Upper lobe of left lung (tissue), 6 donors: ENCODE data around the gene AOAH. TPM values are rescaled to one million over a fixed set of nuclear protein-coding genes. Genes with fewer than 3 reads are reported as not detected.

ENCODE experiments used
- ATAC-seq, 2 donors: fragments of 200-7000 bp; cut with Tn5 transposase; one replicate each; pipeline ENCODE4 v1.9.1; 2022; ENCODE audit warnings: mild to moderate bottlenecking in 2 of 2, moderate library complexity in 2 of 2; ENCODE audit not compliant: low FRiP score in 2 of 2
- DNase-seq, 2 donors: peaks; one replicate each; pipeline ENCODE4 v3.0.0-alpha.2; 2019 to 2020
- H3K27ac ChIP-seq, 4 donors: fragments of 200-600 bp; sonication (generic); one replicate each; pipeline ENCODE4 v1.5.1; 2016 to 2019
- H3K27me3 ChIP-seq, 4 donors: fragments of 200-600 bp; sonication (generic); one replicate each; pipeline ENCODE4 v1.5.1; 2017 to 2019
- H3K36me3 ChIP-seq, 4 donors: fragments of 200-600 bp; sonication (generic); one replicate each; pipeline ENCODE4 v1.5.1; 2016 to 2019
- H3K4me1 ChIP-seq, 4 donors: fragments of 200-600 bp; sonication (generic); one replicate each; pipeline ENCODE4 v1.5.1; 2018 to 2019
- H3K4me3 ChIP-seq, 4 donors: fragments of 200-600 bp; sonication (generic); one replicate each; pipeline ENCODE4 v1.5.1; 2017 to 2019; ENCODE audit warnings: mild to moderate bottlenecking in 2 of 4, moderate library complexity in 1 of 4
- H3K9me3 ChIP-seq, 4 donors: fragments of 200-600 bp; sonication (generic); one replicate each; pipeline ENCODE4 v1.5.1; 2018 to 2019
- CTCF ChIP-seq, 6 experiments: fragments of 450-650 bp in 4 of 6; fragments of 200-600 bp in 2 of 6; sonication (generic) in 2 of 6; IDR thresholded peaks; one replicate each; pipeline ENCODE4 v1.5.1; 2016 to 2019; ENCODE audit warnings: antibody characterized with exemption in 6 of 6
- EP300 ChIP-seq, 4 donors: sonication (generic); formaldehyde crosslinking; IDR thresholded peaks; one replicate each; pipeline ENCODE4 v1.5.1; 2017; ENCODE audit warnings: antibody characterized with exemption in 4 of 4, control low read depth in 2 of 4
- POLR2A ChIP-seq, 4 donors: fragments of 450-650 bp; IDR thresholded peaks; one replicate each; pipeline ENCODE4 v1.5.1; 2016 to 2017; ENCODE audit warnings: antibody characterized with exemption in 4 of 4, mild to moderate bottlenecking in 2 of 4
- POLR2AphosphoS5 ChIP-seq, 2 donors: sonication (generic); formaldehyde crosslinking; IDR thresholded peaks; one replicate each; pipeline ENCODE4 v1.5.1; 2017; ENCODE audit warnings: antibody characterized with exemption in 2 of 2
- WGBS, 2 donors: methylation state at CpG; one replicate each; pipeline ENCODE4 v1.1.5; 2017 to 2018; 5-methylcytosine and 5-hydroxymethylcytosine counted together
- total RNA-seq, 6 donors: library from RNA; depleted of rRNA in 4 of 6; stranded (reverse); fragments of >200 nt in 4 of 6; gene quantifications; one replicate each; pipeline versions ENCODE4 v1.1.0 to v1.2.1, GENCODE V29; 2016 to 2021
- donor health status: DM: no; HTN: no; CAD: no; lungs with moderate emphysema.
- donor health status: DM: no; HTN: yes; CAD: no; lungs with severe emphysema.

Gene AOAH
- total RNA-seq, 6 donors from 2014 or later: 18.5 to 36.8 (median 25.7) TPM

GRCh38 chr7:36735172-36735571 is 10.9 kb upstream of the AOAH start:
- no peaks in the 10 kb centered on the region for H3K9me3 ChIP-seq
- H3K27ac ChIP-seq: no peak overlapping the region
- WGBS, 2 donors: 84 to 92% methylated on average over 2 of the region's 2 CpGs
- H3K27me3 ChIP-seq: no peaks in the 10 kb centered on the region
- peaks cover 0 to 13% (median 1%) of the 10 kb centered on the region in 4 donors for H3K4me1 ChIP-seq
- H3K36me3 ChIP-seq: no peaks in the 10 kb centered on the region
- no peak for DNase-seq
- TF ChIP-seq POLR2A (IDR thresholded peaks at IDR 0.05) (no peak), POLR2AphosphoS5 (IDR thresholded peaks at IDR 0.05) (no peak), EP300 (IDR thresholded peaks at IDR 0.05) (no peak), CTCF (IDR thresholded peaks at IDR 0.05) (no peak)
- H3K4me3 ChIP-seq: no peak overlapping the region
- ATAC-seq: no peak

GRCh38 chr7:36734731-36735130 is 10.4 kb upstream of the AOAH start:
- Histone ChIP-seq H3K4me1 (peaks cover 0 to 13% (median 1%) of the 10 kb centered on the region in 4 donors), H3K9me3 (no peaks in the 10 kb centered on the region), H3K27me3 (no peaks in the 10 kb centered on the region), H3K4me3 (no peak overlapping the region), H3K36me3 (no peaks in the 10 kb centered on the region), H3K27ac (no peak overlapping the region)
- 91 to 93% methylated on average over 3 of the region's 3 CpGs for WGBS, 2 donors
- no peak for DNase-seq
- TF ChIP-seq CTCF (IDR thresholded peaks at IDR 0.05): no peak
- no peak for TF ChIP-seq POLR2AphosphoS5 (IDR thresholded peaks at IDR 0.05)
- TF ChIP-seq EP300 (IDR thresholded peaks at IDR 0.05): no peak
- no peak for TF ChIP-seq POLR2A (IDR thresholded peaks at IDR 0.05)
- no peak for ATAC-seq

GRCh38 chr7:36733411-36733810 is 9.1 kb upstream of the AOAH start:
- Histone ChIP-seq H3K4me3 (no peak overlapping the region), H3K36me3 (no peaks in the 10 kb centered on the region), H3K27me3 (no peaks in the 10 kb centered on the region), H3K4me1 (peaks cover 0 to 13% (median 1%) of the 10 kb centered on the region in 4 donors), H3K9me3 (peaks cover 0 to 3% (median 0%) of the 10 kb centered on the region in 4 donors), H3K27ac (no peak overlapping the region)
- ATAC-seq (no peak), DNase-seq (no peak)
- 82 to 89% methylated on average over 3 of the region's 3 CpGs for WGBS, 2 donors
- TF ChIP-seq POLR2A (IDR thresholded peaks at IDR 0.05) (no peak), CTCF (IDR thresholded peaks at IDR 0.05) (no peak), POLR2AphosphoS5 (IDR thresholded peaks at IDR 0.05) (no peak), EP300 (IDR thresholded peaks at IDR 0.05) (no peak)

GRCh38 chr7:36732806-36733205 is 8.5 kb upstream of the AOAH start:
- ATAC-seq (no peak), DNase-seq (no peak)
- TF ChIP-seq POLR2A (IDR thresholded peaks at IDR 0.05) (no peak), CTCF (IDR thresholded peaks at IDR 0.05) (no peak), POLR2AphosphoS5 (IDR thresholded peaks at IDR 0.05) (no peak), EP300 (IDR thresholded peaks at IDR 0.05) (no peak)
- Histone ChIP-seq H3K9me3 (peaks cover 0 to 3% (median 0%) of the 10 kb centered on the region in 4 donors), H3K4me1 (peaks cover 0 to 13% (median 1%) of the 10 kb centered on the region in 4 donors), H3K27ac (no peak overlapping the region), H3K27me3 (no peaks in the 10 kb centered on the region), H3K4me3 (no peak overlapping the region), H3K36me3 (no peaks in the 10 kb centered on the region)
- 86 to 100% methylated on average over 1 of the region's 1 CpG for WGBS, 2 donors

GRCh38 chr7:36730046-36730445 is 5.8 kb upstream of the AOAH start:
- H3K4me3 ChIP-seq: no peak overlapping the region
- TF ChIP-seq POLR2A (IDR thresholded peaks at IDR 0.05): no peak
- TF ChIP-seq CTCF (IDR thresholded peaks at IDR 0.05): no peak
- no peaks in the 10 kb centered on the region for H3K27me3 ChIP-seq
- peaks cover 3 to 15% (median 10%) of the 10 kb centered on the region in 4 donors for H3K4me1 ChIP-seq
- no peak for DNase-seq
- 98 to 100% methylated on average over 2 of the region's 2 CpGs for WGBS, 2 donors
- H3K27ac ChIP-seq: no peak overlapping the region
- ATAC-seq: no peak
- H3K36me3 ChIP-seq: no peaks in the 10 kb centered on the region
- H3K9me3 ChIP-seq: peaks cover 0 to 3% (median 0%) of the 10 kb centered on the region in 4 donors
